ENCODE results near the gene OSBP.

The OSBP gene

GRCh38 chr11:59559886-59560285, 55.7 kb downstream of the OSBP start:
- TF ChIP-seq, protein P1, sequence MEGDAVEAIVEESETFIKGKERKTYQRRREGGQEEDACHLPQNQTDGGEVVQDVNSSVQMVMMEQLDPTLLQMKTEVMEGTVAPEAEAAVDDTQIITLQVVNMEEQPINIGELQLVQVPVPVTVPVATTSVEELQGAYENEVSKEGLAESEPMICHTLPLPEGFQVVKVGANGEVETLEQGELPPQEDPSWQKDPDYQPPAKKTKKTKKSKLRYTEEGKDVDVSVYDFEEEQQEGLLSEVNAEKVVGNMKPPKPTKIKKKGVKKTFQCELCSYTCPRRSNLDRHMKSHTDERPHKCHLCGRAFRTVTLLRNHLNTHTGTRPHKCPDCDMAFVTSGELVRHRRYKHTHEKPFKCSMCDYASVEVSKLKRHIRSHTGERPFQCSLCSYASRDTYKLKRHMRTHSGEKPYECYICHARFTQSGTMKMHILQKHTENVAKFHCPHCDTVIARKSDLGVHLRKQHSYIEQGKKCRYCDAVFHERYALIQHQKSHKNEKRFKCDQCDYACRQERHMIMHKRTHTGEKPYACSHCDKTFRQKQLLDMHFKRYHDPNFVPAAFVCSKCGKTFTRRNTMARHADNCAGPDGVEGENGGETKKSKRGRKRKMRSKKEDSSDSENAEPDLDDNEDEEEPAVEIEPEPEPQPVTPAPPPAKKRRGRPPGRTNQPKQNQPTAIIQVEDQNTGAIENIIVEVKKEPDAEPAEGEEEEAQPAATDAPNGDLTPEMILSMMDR (conservative IDR thresholded peaks at IDR 0.05), result no peak
- no peak overlapping the region; the same call in 1 of the 2 replicates for H3K27ac ChIP-seq

GRCh38 chr11:59558270-59558643, 57.3 kb downstream of the OSBP start:
- no peak overlapping the region for H3K27ac ChIP-seq
- TF ChIP-seq, protein P1 (conservative IDR thresholded peaks at IDR 0.05), result no peak

GRCh38 chr11:59556917-59557348, 58.6 kb downstream of the OSBP start:
- no peak overlapping the region for H3K27ac ChIP-seq
- TF ChIP-seq, protein P1 (conservative IDR thresholded peaks at IDR 0.05), result no peak

- TF ChIP-seq, protein P1 (conservative IDR thresholded peaks at IDR 0.05), result no peak
- no peak overlapping the region for H3K27ac ChIP-seq
Measured at GRCh38 chr11:59556115-59556916, 59.3 kb downstream of the OSBP start.

DNA sequence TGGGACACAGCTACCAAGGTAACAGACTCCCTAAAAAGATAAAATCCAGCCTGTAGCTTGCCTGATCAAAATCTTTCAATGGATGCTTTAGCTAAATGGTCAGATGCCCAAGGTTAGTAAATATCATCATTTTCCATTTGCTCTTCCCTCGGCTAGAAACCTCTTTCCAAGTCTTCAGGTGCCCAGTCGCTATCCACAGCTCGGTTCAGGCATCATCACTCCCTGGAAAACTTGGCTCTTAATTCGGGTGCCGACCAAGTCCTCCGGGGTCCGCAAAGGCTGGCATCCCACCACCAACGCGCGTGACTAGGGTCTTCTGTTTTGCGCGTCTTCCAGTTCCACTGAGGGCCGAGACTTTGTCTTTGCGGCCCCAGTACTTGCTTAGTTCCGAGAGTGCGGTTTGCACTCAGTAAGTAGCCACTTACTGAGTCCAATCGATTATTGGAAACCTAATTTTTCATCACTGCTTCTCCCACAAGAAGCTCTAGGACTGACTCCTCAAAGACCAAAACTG, 59.9 kb downstream of the OSBP start:
- H3K27ac ChIP-seq, result no peak overlapping the region
- TF ChIP-seq, protein P1 (conservative IDR thresholded peaks at IDR 0.05), result no peak

- TF ChIP-seq, protein P1 (conservative IDR thresholded peaks at IDR 0.05), result no peak
- no peak overlapping the region for H3K27ac ChIP-seq
Measured at GRCh38 chr11:59553323-59553722, 62.3 kb downstream of the OSBP start.

- no peak overlapping the region for H3K27ac ChIP-seq
- TF ChIP-seq, protein P1 (conservative IDR thresholded peaks at IDR 0.05), result no peak
Measured at GRCh38 chr11:59552844-59553243, 62.7 kb downstream of the OSBP start.
